ENCODE data around the gene PGM1. TPM values are rescaled to one million over a fixed set of nuclear protein-coding genes. Genes with fewer than 3 reads are reported as not detected.

The PGM1 gene
- total and polyA plus RNA-seq, 10 of the 15 experiments (the other 5 are each of a cell fraction or from before 2014, with no cell fraction given): 22.5 to 72.6 (median 50.8) TPM

DNA sequence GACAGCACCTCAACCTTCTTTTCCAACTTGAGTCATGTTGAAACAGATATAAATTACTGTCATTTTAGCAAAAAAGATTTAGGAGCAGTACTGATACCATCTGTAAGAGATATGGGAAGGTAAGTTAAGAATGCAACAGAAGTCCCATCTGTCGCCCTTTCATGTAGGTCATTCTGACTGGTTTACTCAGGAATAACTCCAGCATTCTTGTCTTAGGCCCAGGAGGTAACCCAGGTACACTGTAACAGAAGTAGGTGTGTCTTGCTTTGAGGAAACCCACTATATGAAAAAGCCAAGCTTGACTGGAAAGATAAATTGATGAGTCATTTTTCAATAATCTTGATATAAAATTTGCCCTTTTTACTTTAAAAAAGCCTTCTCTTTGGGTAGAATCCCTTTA, 35.4 kb downstream of the PGM1 start (continued):
- TF ChIP-seq, protein P1, sequence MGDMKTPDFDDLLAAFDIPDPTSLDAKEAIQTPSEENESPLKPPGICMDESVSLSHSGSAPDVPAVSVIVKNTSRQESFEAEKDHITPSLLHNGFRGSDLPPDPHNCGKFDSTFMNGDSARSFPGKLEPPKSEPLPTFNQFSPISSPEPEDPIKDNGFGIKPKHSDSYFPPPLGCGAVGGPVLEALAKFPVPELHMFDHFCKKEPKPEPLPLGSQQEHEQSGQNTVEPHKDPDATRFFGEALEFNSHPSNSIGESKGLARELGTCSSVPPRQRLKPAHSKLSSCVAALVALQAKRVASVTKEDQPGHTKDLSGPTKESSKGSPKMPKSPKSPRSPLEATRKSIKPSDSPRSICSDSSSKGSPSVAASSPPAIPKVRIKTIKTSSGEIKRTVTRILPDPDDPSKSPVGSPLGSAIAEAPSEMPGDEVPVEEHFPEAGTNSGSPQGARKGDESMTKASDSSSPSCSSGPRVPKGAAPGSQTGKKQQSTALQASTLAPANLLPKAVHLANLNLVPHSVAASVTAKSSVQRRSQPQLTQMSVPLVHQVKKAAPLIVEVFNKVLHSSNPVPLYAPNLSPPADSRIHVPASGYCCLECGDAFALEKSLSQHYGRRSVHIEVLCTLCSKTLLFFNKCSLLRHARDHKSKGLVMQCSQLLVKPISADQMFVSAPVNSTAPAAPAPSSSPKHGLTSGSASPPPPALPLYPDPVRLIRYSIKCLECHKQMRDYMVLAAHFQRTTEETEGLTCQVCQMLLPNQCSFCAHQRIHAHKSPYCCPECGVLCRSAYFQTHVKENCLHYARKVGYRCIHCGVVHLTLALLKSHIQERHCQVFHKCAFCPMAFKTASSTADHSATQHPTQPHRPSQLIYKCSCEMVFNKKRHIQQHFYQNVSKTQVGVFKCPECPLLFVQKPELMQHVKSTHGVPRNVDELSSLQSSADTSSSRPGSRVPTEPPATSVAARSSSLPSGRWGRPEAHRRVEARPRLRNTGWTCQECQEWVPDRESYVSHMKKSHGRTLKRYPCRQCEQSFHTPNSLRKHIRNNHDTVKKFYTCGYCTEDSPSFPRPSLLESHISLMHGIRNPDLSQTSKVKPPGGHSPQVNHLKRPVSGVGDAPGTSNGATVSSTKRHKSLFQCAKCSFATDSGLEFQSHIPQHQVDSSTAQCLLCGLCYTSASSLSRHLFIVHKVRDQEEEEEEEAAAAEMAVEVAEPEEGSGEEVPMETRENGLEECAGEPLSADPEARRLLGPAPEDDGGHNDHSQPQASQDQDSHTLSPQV (IDR thresholded peaks at IDR 0.05): no peak
- TF ChIP-seq KAT2A (conservative IDR thresholded peaks at IDR 0.05; ENCODE audit: control insufficient read depth, low read depth, low read length) (no peak), ETV6 (conservative IDR thresholded peaks at IDR 0.05 in 1 of 2, IDR thresholded peaks at IDR 0.05 in 1 of 2; ENCODE audit: borderline replicate concordance in 1 of 2, low read depth in 1 of 2) (no peak), CREM (IDR thresholded peaks at IDR 0.05; ENCODE audit: low read depth) (no peak), PML (IDR thresholded peaks at IDR 0.05; ENCODE audit: low read length) (no peak), RB1 (IDR thresholded peaks at IDR 0.05; ENCODE audit: borderline replicate concordance) (no peak), PAX8 (IDR thresholded peaks at IDR 0.05) (no peak), SUZ12 (IDR thresholded peaks at IDR 0.05; ENCODE audit: unreplicated experiment) (no peak), SPI1 (IDR thresholded peaks at IDR 0.05; ENCODE audit: borderline replicate concordance, insufficient read depth, low read depth, low read length) (no peak), TAF1 (IDR thresholded peaks at IDR 0.05; ENCODE audit: borderline replicate concordance, low read depth, low read length) (no peak), FOXM1 (IDR thresholded peaks at IDR 0.05; ENCODE audit: low read depth, low read length) (no peak)
- TF ChIP-seq, protein P2, sequence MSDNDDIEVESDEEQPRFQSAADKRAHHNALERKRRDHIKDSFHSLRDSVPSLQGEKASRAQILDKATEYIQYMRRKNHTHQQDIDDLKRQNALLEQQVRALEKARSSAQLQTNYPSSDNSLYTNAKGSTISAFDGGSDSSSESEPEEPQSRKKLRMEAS (IDR thresholded peaks at IDR 0.05; ENCODE audit: low read depth, low read length): no peak

All from GM12878 (cell line).